HepG2 (cell line): ENCODE data around the gene COLEC12. TPM values are rescaled to one million over a fixed set of nuclear protein-coding genes. Genes with fewer than 3 reads are reported as not detected.

Source experiments
- ATAC-seq: fragments of 200-7000 bp; cut with Tn5 transposase; 3 replicates; pipeline ENCODE4 v1.9.1; 2020; ENCODE audit warnings: mild to moderate bottlenecking, moderate library complexity
- BruUV-seq: library from RNA; stranded (reverse); fragments of 400-500 nt; replicated peaks from 2 replicates; lab custom pipeline; 2021; lab: Mats Ljungman, UMichigan
- CTCF ChIA-PET: fragments of 300-600 bp; formaldehyde crosslinking; extraction: SDS; loops from one replicate; lab custom pipeline; 2021; ENCODE audit warnings: low total read pairs, inconsistent platforms, low intra/inter-chr PET ratio; lab: Yijun Ruan, JAX
- POLR2A ChIA-PET: fragments of 350-600 bp; sonication (Branson Sonifier 250); formaldehyde crosslinking; loops from one replicate; lab custom pipeline; 2020; ENCODE audit warnings: antibody characterized with exemption, inconsistent platforms; lab: Yijun Ruan, JAX
- DNase-seq: peaks from one replicate; pipeline ENCODE4 v3.0.0-alpha.2; 2015; ENCODE audit warnings: low spot score
- FAIRE-seq: peaks from 3 replicates; lab custom pipeline; 2011; peaks lifted over from hg19 to GRCh38; lab: Jason Lieb, UNC
- H2AFZ ChIP-seq: one replicate; pipeline ENCODE4 v1.6.1; 2011; ENCODE audit warnings: low read length, inconsistent platforms
- H3K27ac ChIP-seq: fragments of 300-600 bp; 3 replicates; pipeline ENCODE4 v1.8.0; 2011; ENCODE audit warnings: mixed run types, mild to moderate bottlenecking, mixed read lengths, low read length, inconsistent platforms; ENCODE audit not compliant: insufficient read depth; ENCODE audit errors: extremely low read length
- H3K27me3 ChIP-seq, 2 experiments: fragments of 200-600 bp in 1 of 2; 2 replicates in 1 of 2; 3 replicates in 1 of 2; pipeline versions ENCODE4 v1.6.0 to v1.8.0; 2011; ENCODE audit warnings: low read length in 2 of 2, mild to moderate bottlenecking in 2 of 2, moderate library complexity in 2 of 2, inconsistent platforms in 1 of 2; ENCODE audit not compliant: insufficient read depth in 2 of 2, control insufficient read depth in 1 of 2
- H3K36me3 ChIP-seq, 2 experiments: fragments of 200-600 bp in 1 of 2; replicated peaks in 1 of 2; 2 replicates in 1 of 2; 3 replicates in 1 of 2; pipeline versions ENCODE4 v1.5.1 to v1.8.0; 2011; ENCODE audit warnings: low read length in 2 of 2, inconsistent platforms in 1 of 2; ENCODE audit not compliant: insufficient read depth in 2 of 2, control insufficient read depth in 1 of 2
- H3K4me1 ChIP-seq: 2 replicates; pipeline ENCODE4 v1.5.1; 2012; ENCODE audit warnings: low read length, inconsistent platforms; ENCODE audit not compliant: insufficient read depth
- H3K4me2 ChIP-seq: 2 replicates; pipeline ENCODE4 v1.6.0; 2011; ENCODE audit warnings: low read depth, low read length, inconsistent platforms
- H3K4me3 ChIP-seq, 3 experiments: fragments of 200-600 bp in 1 of 3; sonication (generic), shearing (Covaris generic) in 1 of 3; replicated peaks in 1 of 3; 2 replicates each; pipeline ENCODE4 v1.5.1; 2011 to 2016; ENCODE audit warnings: low read length in 3 of 3, inconsistent platforms in 2 of 3, low read depth in 2 of 3, mild to moderate bottlenecking in 2 of 3, control low read depth in 1 of 3, mixed read lengths in 1 of 3; ENCODE audit not compliant: insufficient read depth in 1 of 3
- H3K79me2 ChIP-seq: one replicate; pipeline ENCODE4 v1.6.1; 2011; ENCODE audit warnings: low read length, inconsistent platforms; ENCODE audit not compliant: insufficient read depth
- H3K9ac ChIP-seq: 2 replicates; pipeline ENCODE4 v1.6.0; 2011; ENCODE audit warnings: mild to moderate bottlenecking, low read depth, low read length, inconsistent platforms; ENCODE audit not compliant: insufficient read depth
- H3K9me3 ChIP-seq: 2 replicates; pipeline ENCODE4 v1.5.1; 2012; ENCODE audit warnings: mild to moderate bottlenecking, low read length
- H4K20me1 ChIP-seq: 2 replicates; pipeline ENCODE4 v1.6.0; 2011; ENCODE audit warnings: inconsistent platforms, mild to moderate bottlenecking, low read length, moderate library complexity; ENCODE audit not compliant: insufficient read depth
- IKZF4 ChIP-seq: sonication (generic); formaldehyde crosslinking; IDR thresholded peaks from 2 replicates; pipeline ENCODE4 v1.5.1; 2020; ENCODE audit warnings: borderline replicate concordance, mild to moderate bottlenecking, low read depth, missing genetic modification reagents; ENCODE audit errors: not compliant biosample characterization
- NR2F6 ChIP-seq, 2 experiments: IDR thresholded peaks; 2 replicates each; pipeline ENCODE4 v1.6.1; 2016; ENCODE audit warnings: antibody characterized with exemption in 1 of 2, mild to moderate bottlenecking in 1 of 2
- SP140L ChIP-seq: sonication (generic); formaldehyde crosslinking; IDR thresholded peaks from 2 replicates; pipeline ENCODE4 v1.4.0; 2020; ENCODE audit warnings: missing genetic modification reagents, borderline replicate concordance
- XRCC5 ChIP-seq: fragments of 200-400 bp; formaldehyde crosslinking; optimal IDR thresholded peaks from 2 replicates; pipeline ENCODE3; 2017; ENCODE audit warnings: mild to moderate bottlenecking, low read length
- ZMAT3 ChIP-seq: sonication (generic); formaldehyde crosslinking; conservative IDR thresholded peaks from 2 replicates; pipeline ENCODE4 v1.7.0; 2021; ENCODE audit warnings: missing genetic modification reagents
- WGBS: methylation state at CpG from one replicate; pipeline ENCODE4 v1.1.6; 2017; ENCODE audit warnings: low lambda C conversion rate; 5-methylcytosine and 5-hydroxymethylcytosine counted together
- in situ Hi-C: cut with HindIII; loops from 2 replicates; pipeline ENCODE4 v1.10.0; 2017; ENCODE audit warnings: low pct_unique_long_range_greater_than_20kb; ENCODE audit not compliant: extremely low pct_ligation_motif_present
- intact Hi-C: fragments of 100-400 bp; cut with micrococcal nuclease; formaldehyde crosslinking; loops from one replicate; pipeline ENCODE4 v1.10.0; 2022; ENCODE audit not compliant: unreplicated experiment
- polyA plus RNA-seq, 8 experiments: library from polyadenylated mRNA; depleted of rRNA in 3 of 8; stranded (reverse) in 7 of 8; unstranded in 1 of 8; fragments of >200 nt; fragmentation: Illumina TruSeq in 4 of 8; extraction: Trizol in 4 of 8; gene quantifications; 2 replicates each; pipeline versions ENCODE4 v1.2.1 to v1.2.3, GENCODE V29; 2011 to 2016; ENCODE audit warnings: low read depth in 4 of 8, missing spikeins in 1 of 8, mixed read lengths in 1 of 8; ENCODE audit not compliant: insufficient read depth in 1 of 8
- total RNA-seq, 5 experiments: library from RNA; depleted of rRNA; stranded (reverse); fragments of >200 nt; fragmentation: Illumina TruSeq; extraction: Trizol; gene quantifications; 2 replicates each; pipeline ENCODE4 v1.2.3, GENCODE V29; 2016; ENCODE audit warnings: low read depth in 1 of 5
- TF ChIP-seq, protein P1 (sequence below): sonication (generic); formaldehyde crosslinking; IDR thresholded peaks from 2 replicates; pipeline ENCODE4 v1.4.0; 2020; ENCODE audit warnings: missing genetic modification reagents, borderline replicate concordance
- TF ChIP-seq, protein P2 (sequence below): sonication (generic); formaldehyde crosslinking; IDR thresholded peaks from 2 replicates; pipeline ENCODE4 v1.8.1; 2023; ENCODE audit warnings: mild to moderate bottlenecking, missing genetic modification reagents

COLEC12 gene
- total and polyA plus RNA-seq, 2 of the 13 experiments (the other 11 are each of a cell fraction or from before 2014, with no cell fraction given), result 0.02 to 0.11 TPM

DNA sequence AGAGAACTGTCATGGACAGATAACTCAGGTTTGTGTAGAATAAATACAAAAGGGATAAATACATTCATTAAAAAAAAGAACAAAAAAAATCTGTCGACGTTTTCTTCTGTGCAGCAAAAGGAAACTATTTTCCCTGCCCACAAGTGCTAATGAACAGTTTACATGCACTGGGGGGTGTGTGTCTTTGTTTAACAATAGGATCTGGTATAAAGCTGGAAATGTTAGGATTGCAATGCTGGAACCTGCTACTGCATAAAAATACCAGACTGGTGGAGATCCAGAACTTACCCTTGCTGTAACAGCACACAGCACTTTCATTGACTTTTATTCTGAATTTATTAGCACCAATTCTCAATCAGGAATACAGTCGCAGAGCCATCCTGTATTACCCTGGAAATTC lies 148.1 kb downstream of the COLEC12 start:
- Histone ChIP-seq H3K4me1 (peaks cover 38% of the 10 kb centered on the region), H3K4me2 (no peak overlapping the region), H3K79me2 (no peaks in the 10 kb centered on the region), H3K27me3 (no peaks in the 10 kb centered on the region; a peak in 1 of 5 replicates), H3K9me3 (no peaks in the 10 kb centered on the region), H3K36me3 (no peaks in the 10 kb centered on the region), H3K27ac (no peak overlapping the region), H2AFZ (no peak overlapping the region)
- POLR2A ChIA-PET, result no interaction called here
- DNase-seq (no peak), FAIRE-seq (no peak), ATAC-seq (no peak)
- BruUV-seq, result no TSS peak
- intact Hi-C loops (no loop called here), in situ Hi-C loops (no loop called here)
- TF ChIP-seq ZMAT3 (CRISPR knock-in tag) (no peak), IKZF4 (CRISPR knock-in tag) (no peak), XRCC5 (no peak), NR2F6 (IDR thresholded peaks at IDR 0.05) (no peak), NR2F6 (CRISPR knock-in tag; IDR thresholded peaks at IDR 0.05) (no peak), SP140L (CRISPR knock-in tag) (no peak)
- TF ChIP-seq, protein P1, sequence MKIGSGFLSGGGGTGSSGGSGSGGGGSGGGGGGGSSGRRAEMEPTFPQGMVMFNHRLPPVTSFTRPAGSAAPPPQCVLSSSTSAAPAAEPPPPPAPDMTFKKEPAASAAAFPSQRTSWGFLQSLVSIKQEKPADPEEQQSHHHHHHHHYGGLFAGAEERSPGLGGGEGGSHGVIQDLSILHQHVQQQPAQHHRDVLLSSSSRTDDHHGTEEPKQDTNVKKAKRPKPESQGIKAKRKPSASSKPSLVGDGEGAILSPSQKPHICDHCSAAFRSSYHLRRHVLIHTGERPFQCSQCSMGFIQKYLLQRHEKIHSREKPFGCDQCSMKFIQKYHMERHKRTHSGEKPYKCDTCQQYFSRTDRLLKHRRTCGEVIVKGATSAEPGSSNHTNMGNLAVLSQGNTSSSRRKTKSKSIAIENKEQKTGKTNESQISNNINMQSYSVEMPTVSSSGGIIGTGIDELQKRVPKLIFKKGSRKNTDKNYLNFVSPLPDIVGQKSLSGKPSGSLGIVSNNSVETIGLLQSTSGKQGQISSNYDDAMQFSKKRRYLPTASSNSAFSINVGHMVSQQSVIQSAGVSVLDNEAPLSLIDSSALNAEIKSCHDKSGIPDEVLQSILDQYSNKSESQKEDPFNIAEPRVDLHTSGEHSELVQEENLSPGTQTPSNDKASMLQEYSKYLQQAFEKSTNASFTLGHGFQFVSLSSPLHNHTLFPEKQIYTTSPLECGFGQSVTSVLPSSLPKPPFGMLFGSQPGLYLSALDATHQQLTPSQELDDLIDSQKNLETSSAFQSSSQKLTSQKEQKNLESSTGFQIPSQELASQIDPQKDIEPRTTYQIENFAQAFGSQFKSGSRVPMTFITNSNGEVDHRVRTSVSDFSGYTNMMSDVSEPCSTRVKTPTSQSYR (CRISPR knock-in tag), result no peak
- TF ChIP-seq, protein P2, sequence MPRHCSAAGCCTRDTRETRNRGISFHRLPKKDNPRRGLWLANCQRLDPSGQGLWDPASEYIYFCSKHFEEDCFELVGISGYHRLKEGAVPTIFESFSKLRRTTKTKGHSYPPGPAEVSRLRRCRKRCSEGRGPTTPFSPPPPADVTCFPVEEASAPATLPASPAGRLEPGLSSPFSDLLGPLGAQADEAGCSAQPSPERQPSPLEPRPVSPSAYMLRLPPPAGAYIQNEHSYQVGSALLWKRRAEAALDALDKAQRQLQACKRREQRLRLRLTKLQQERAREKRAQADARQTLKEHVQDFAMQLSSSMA, result no peak
- TF ChIP-seq, all 625 proteins: peak for 0
- Histone ChIP-seq H3K9ac (no peak overlapping the region), H3K4me3 (no peak overlapping the region), H4K20me1 (no peaks in the 10 kb centered on the region)
- WGBS, result 83% methylated on average over 3 of the region's 3 CpGs
- CTCF ChIA-PET, result no interaction called here
